Chondrocyte (in vitro differentiated cells): ENCODE results near the gene TMEM123. TPM values are rescaled to one million over a fixed set of nuclear protein-coding genes. Genes with fewer than 3 reads are reported as not detected.

Source experiments
- DNase-seq: peaks from one replicate; pipeline ENCODE4 v3.0.0; 2021; ENCODE audit warnings: mixed read lengths, low spot score
- H3K27ac Mint-ChIP-seq: one replicate; pipeline ENCODE4 v1.8.0; 2021; ENCODE audit warnings: mild to moderate bottlenecking, moderate library complexity, mixed read lengths; ENCODE audit not compliant: unreplicated experiment
- H3K27me3 Mint-ChIP-seq: 2 replicates; pipeline ENCODE4 v1.8.0; 2021; ENCODE audit warnings: low read depth, mixed read lengths
- H3K36me3 Mint-ChIP-seq: 2 replicates; pipeline ENCODE4 v1.8.0; 2021; ENCODE audit warnings: low read depth, mixed read lengths
- H3K4me1 Mint-ChIP-seq: 2 replicates; pipeline ENCODE4 v1.8.0; 2021; ENCODE audit warnings: low read depth, mild to moderate bottlenecking, mixed read lengths
- H3K4me3 Mint-ChIP-seq: one replicate; pipeline ENCODE4 v1.8.0; 2021; ENCODE audit warnings: mild to moderate bottlenecking, moderate library complexity, mixed read lengths; ENCODE audit not compliant: unreplicated experiment
- H3K9me3 Mint-ChIP-seq: 2 replicates; pipeline ENCODE4 v1.8.0; 2021; ENCODE audit warnings: low read depth, mixed read lengths
- CTCF ChIP-seq: fragments of 200-600 bp; sonication (generic); IDR thresholded peaks from 2 replicates; pipeline ENCODE4 v1.5.0; 2021; ENCODE audit warnings: antibody characterized with exemption, mild to moderate bottlenecking, moderate library complexity
- total RNA-seq: library from RNA; stranded (reverse); gene quantifications from 3 replicates; pipeline ENCODE4 v1.2.1, GENCODE V29; 2021

TMEM123 gene
- total RNA-seq, 1 donor from 2014 or later = 105 TPM

GRCh38 chr11:102419181-102419580 is 33.4 kb downstream of the TMEM123 start:
- H3K36me3 Mint-ChIP-seq = peaks cover 6% of the 10 kb centered on the region
- peaks cover 31% of the 10 kb centered on the region for H3K9me3 Mint-ChIP-seq

GRCh38 chr11:102416976-102417375 is 35.6 kb downstream of the TMEM123 start:
- H3K27me3 Mint-ChIP-seq = no peaks in the 10 kb centered on the region
- H3K36me3 Mint-ChIP-seq = peaks cover 10% of the 10 kb centered on the region
- H3K9me3 Mint-ChIP-seq = peaks cover 35% of the 10 kb centered on the region
- H3K27ac Mint-ChIP-seq = no peak overlapping the region
- H3K4me1 Mint-ChIP-seq = peaks cover 4% of the 10 kb centered on the region
- no peak for DNase-seq
- TF ChIP-seq CTCF = no peak
- no peak overlapping the region for H3K4me3 Mint-ChIP-seq

More at GRCh38 chr11:102419181-102419580, 33.4 kb downstream of the TMEM123 start:
- Mint-ChIP-seq H3K4me1 (peaks cover 4% of the 10 kb centered on the region), H3K4me3 (no peak overlapping the region), H3K27me3 (no peaks in the 10 kb centered on the region), H3K27ac (no peak overlapping the region)
- no peak for DNase-seq
- no peak for TF ChIP-seq CTCF

- Mint-ChIP-seq H3K4me1 (peaks cover 7% of the 10 kb centered on the region), H3K36me3 (peaks cover 10% of the 10 kb centered on the region), H3K9me3 (peaks cover 35% of the 10 kb centered on the region), H3K27me3 (no peaks in the 10 kb centered on the region), H3K4me3 (no peak overlapping the region), H3K27ac (no peak overlapping the region)
- no peak for TF ChIP-seq CTCF
- DNase-seq = no peak
Observed at GRCh38 chr11:102415304-102415916, 37.2 kb downstream of the TMEM123 start.

- H3K27ac Mint-ChIP-seq = no peak overlapping the region
- peaks cover 35% of the 10 kb centered on the region for H3K9me3 Mint-ChIP-seq
- H3K27me3 Mint-ChIP-seq = no peaks in the 10 kb centered on the region
- no peak overlapping the region for H3K4me3 Mint-ChIP-seq
- H3K36me3 Mint-ChIP-seq = peaks cover 10% of the 10 kb centered on the region
- TF ChIP-seq CTCF = no peak
- no peak for DNase-seq
- H3K4me1 Mint-ChIP-seq = peaks cover 12% of the 10 kb centered on the region
Observed at GRCh38 chr11:102414559-102414958, 38.0 kb downstream of the TMEM123 start.

GRCh38 chr11:102413497-102413896 is 39.1 kb downstream of the TMEM123 start:
- no peak overlapping the region for H3K4me3 Mint-ChIP-seq
- peaks cover 10% of the 10 kb centered on the region for H3K36me3 Mint-ChIP-seq
- no peak for DNase-seq
- no peak overlapping the region for H3K27ac Mint-ChIP-seq
- H3K27me3 Mint-ChIP-seq = no peaks in the 10 kb centered on the region
- TF ChIP-seq CTCF = no peak
- H3K4me1 Mint-ChIP-seq = peaks cover 12% of the 10 kb centered on the region
- H3K9me3 Mint-ChIP-seq = peaks cover 35% of the 10 kb centered on the region
